ENCODE data around the gene RPS18. TPM values are rescaled to one million over a fixed set of nuclear protein-coding genes. Genes with fewer than 3 reads are reported as not detected.
A peak's percentile ranks its signal among the peaks of the same experiment; 100 is the strongest.

RPS18 gene
- total and polyA plus RNA-seq, 2 of the 13 experiments (the other 11 are each of a cell fraction or from before 2014, with no cell fraction given), result 3,896 to 5,806 TPM

GRCh38 chr6:33272275-33273128 lies 627 bp downstream of the RPS18 start (continued):
- TF ChIP-seq PLSCR1 (CRISPR knock-in tag; IDR thresholded peaks at IDR 0.05; ENCODE audit: borderline replicate concordance) (no peak), ESRRA (CRISPR knock-in tag; IDR thresholded peaks at IDR 0.05; ENCODE audit: low read depth) (no peak), SYNCRIP (IDR thresholded peaks at IDR 0.05; ENCODE audit: insufficient read depth, low read depth, low read length) (no peak), ZSCAN22 (CRISPR knock-in tag; IDR thresholded peaks at IDR 0.05) (no peak), ZNF160 (CRISPR knock-in tag; IDR thresholded peaks at IDR 0.05) (no peak), KLF11 (CRISPR knock-in tag; IDR thresholded peaks at IDR 0.05) (0 out of 2 replicates have a peak, but pooled peaks have one; percentile 12), SAP130 (CRISPR knock-in tag; IDR thresholded peaks at IDR 0.05; ENCODE audit: low read depth) (0 out of 2 replicates have a peak, but pooled peaks have one; percentile 19), TGIF2 (CRISPR knock-in tag; IDR thresholded peaks at IDR 0.05) (no peak), ZNF713 (CRISPR knock-in tag; IDR thresholded peaks at IDR 0.05) (no peak; the same call in 1 of the 2 replicates), NFYC (CRISPR knock-in tag; IDR thresholded peaks at IDR 0.05) (no peak), ZNF263 (CRISPR knock-in tag; IDR thresholded peaks at IDR 0.05) (no peak), KIAA2018 (CRISPR knock-in tag; IDR thresholded peaks at IDR 0.05; ENCODE audit: borderline replicate concordance) (no peak), ARID3A (IDR thresholded peaks at IDR 0.05; ENCODE audit: low read depth, low read length) (no peak; the same call in 1 of the 2 replicates), MEIS1 (CRISPR knock-in tag; IDR thresholded peaks at IDR 0.05; ENCODE audit: borderline replicate concordance) (no peak), TARDBP (CRISPR knock-in tag; IDR thresholded peaks at IDR 0.05) (no peak), ZNF782 (CRISPR knock-in tag; IDR thresholded peaks at IDR 0.05; ENCODE audit: borderline replicate concordance) (no peak), ZFY (CRISPR knock-in tag; IDR thresholded peaks at IDR 0.05) (no peak), GFI1 (CRISPR knock-in tag; IDR thresholded peaks at IDR 0.05; ENCODE audit: borderline replicate concordance) (0 out of 2 replicates have a peak, but pooled peaks have one; percentile 3), NAIF1 (CRISPR knock-in tag; IDR thresholded peaks at IDR 0.05; ENCODE audit: borderline replicate concordance) (no peak)

All from HepG2 (cell line).